Neutrophil (primary cell): ENCODE data around the gene SOX10.
"Not testable (repeated sequence)": the region's sequence is repeated elsewhere in the genome, so short reads cannot be mapped to it uniquely, and the experiment has no call there.

Source experiments
- H3K27ac ChIP-seq: fragments of 200-600 bp; sonication (generic); 2 replicates; pipeline ENCODE4 v1.5.1; 2016; ENCODE audit warnings: mild to moderate bottlenecking, moderate library complexity
- H3K27me3 ChIP-seq: fragments of 200-600 bp; sonication (generic); 2 replicates; pipeline ENCODE4 v1.6.0; 2016; ENCODE audit warnings: mild to moderate bottlenecking
- H3K36me3 ChIP-seq: fragments of 200-600 bp; sonication (generic); 2 replicates; pipeline ENCODE4 v1.5.1; 2017
- H3K4me1 ChIP-seq, 2 experiments: fragments of 200-600 bp in 1 of 2; sonication (generic) in 1 of 2; 1 replicate in 1 of 2; 2 replicates in 1 of 2; pipeline versions ENCODE4 v1.5.1 to v1.6.1; 2013 to 2016; ENCODE audit warnings: low read depth in 1 of 2, low read length in 1 of 2, mild to moderate bottlenecking in 1 of 2, moderate library complexity in 1 of 2; ENCODE audit not compliant: control insufficient read depth in 1 of 2, insufficient read depth in 1 of 2
- H3K4me3 ChIP-seq, 2 experiments: fragments of 200-600 bp in 1 of 2; sonication (generic) in 1 of 2; 1 replicate in 1 of 2; 2 replicates in 1 of 2; pipeline ENCODE4 v1.5.1; 2013 to 2016; ENCODE audit warnings: low read depth in 1 of 2, low read length in 1 of 2, mild to moderate bottlenecking in 1 of 2, moderate library complexity in 1 of 2
- H3K9me3 ChIP-seq: fragments of 200-600 bp; sonication (generic); 2 replicates; pipeline ENCODE4 v1.5.1; 2016
- CTCF ChIP-seq: fragments of 200-600 bp; sonication (generic); IDR thresholded peaks from 2 replicates; pipeline ENCODE4 v1.5.1; 2016; ENCODE audit warnings: antibody characterized with exemption

The SOX10 gene

GRCh38 chr22:37967147-37967546 is 17.2 kb downstream of the SOX10 start:
- no peaks in the 10 kb centered on the region for H3K27me3 ChIP-seq
- TF ChIP-seq CTCF: no peak
- H3K36me3 ChIP-seq: peaks cover 61% of the 10 kb centered on the region
- no peak overlapping the region for H3K4me3 ChIP-seq
- H3K27ac ChIP-seq: no peak overlapping the region
- H3K9me3 ChIP-seq: no peaks in the 10 kb centered on the region
- no peaks in the 10 kb centered on the region for H3K4me1 ChIP-seq

GRCh38 chr22:37965940-37966664 is 18.3 kb downstream of the SOX10 start:
- Histone ChIP-seq H3K4me1 (no peaks in the 10 kb centered on the region), H3K27me3 (no peaks in the 10 kb centered on the region), H3K4me3 (no peak overlapping the region), H3K27ac (no peak overlapping the region), H3K9me3 (no peaks in the 10 kb centered on the region), H3K36me3 (peaks cover 72% of the 10 kb centered on the region)
- no peak for TF ChIP-seq CTCF

- H3K36me3 ChIP-seq: peaks cover 79% of the 10 kb centered on the region
- no peak for TF ChIP-seq CTCF
- H3K9me3 ChIP-seq: no peaks in the 10 kb centered on the region
These were observed 23.3 kb downstream of the SOX10 start for GRCh38 chr22:37961062-37961461.

GRCh38 chr22:37959231-37959825 is 25.0 kb downstream of the SOX10 start:
- TF ChIP-seq CTCF: no peak
- Histone ChIP-seq H3K9me3 (no peaks in the 10 kb centered on the region), H3K36me3 (peaks cover 72% of the 10 kb centered on the region), H3K27me3 (no peaks in the 10 kb centered on the region), H3K27ac (no peak overlapping the region), H3K4me1 (peaks cover 5 to 6% of the 10 kb centered on the region in 2 experiments), H3K4me3 (no peak overlapping the region)

More at GRCh38 chr22:37961062-37961461, 23.3 kb downstream of the SOX10 start:
- no peak overlapping the region for H3K27ac ChIP-seq
- no peaks in the 10 kb centered on the region for H3K4me1 ChIP-seq
- H3K4me3 ChIP-seq: no peak overlapping the region
- no peaks in the 10 kb centered on the region for H3K27me3 ChIP-seq

GRCh38 chr22:37957232-37957631 is 27.1 kb downstream of the SOX10 start:
- no peak for TF ChIP-seq CTCF
- Histone ChIP-seq H3K9me3 (no peaks in the 10 kb centered on the region), H3K27ac (no peak overlapping the region), H3K4me3 (no peak overlapping the region), H3K27me3 (peaks cover 12% of the 10 kb centered on the region), H3K36me3 (peaks cover 56% of the 10 kb centered on the region), H3K4me1 (peaks cover 23 to 24% of the 10 kb centered on the region in 2 experiments)

GRCh38 chr22:37955825-37956397 is 28.4 kb downstream of the SOX10 start:
- not testable (repeated sequence) for H3K4me3 ChIP-seq, H3K9me3 ChIP-seq, H3K27ac ChIP-seq
- Histone ChIP-seq H3K4me1 (peaks cover 23 to 24% of the 10 kb centered on the region in 2 experiments), H3K36me3 (peaks cover 43% of the 10 kb centered on the region), H3K27me3 (peaks cover 25% of the 10 kb centered on the region)
